ENCODE results near the gene C9orf78. TPM values are rescaled to one million over a fixed set of nuclear protein-coding genes. Genes with fewer than 3 reads are reported as not detected.

C9orf78 gene
- total RNA-seq, 6 donors from 2014 or later = 17.8 to 66.6 (median 36.5) TPM

GRCh38 chr9:129815278-129815677, 19.8 kb downstream of the C9orf78 start:
- no peak overlapping the region for H3K27ac ChIP-seq
- peaks cover 8 to 96% (median 62%) of the 10 kb centered on the region in 4 donors for H3K36me3 ChIP-seq
- no peaks in the 10 kb centered on the region for H3K9me3 ChIP-seq
- no peak for TF ChIP-seq EP300 (IDR thresholded peaks at IDR 0.05)
- TF ChIP-seq POLR2A (IDR thresholded peaks at IDR 0.05) = no peak
- TF ChIP-seq POLR2AphosphoS5 (IDR thresholded peaks at IDR 0.05) = no peak
- TF ChIP-seq, protein P1, sequence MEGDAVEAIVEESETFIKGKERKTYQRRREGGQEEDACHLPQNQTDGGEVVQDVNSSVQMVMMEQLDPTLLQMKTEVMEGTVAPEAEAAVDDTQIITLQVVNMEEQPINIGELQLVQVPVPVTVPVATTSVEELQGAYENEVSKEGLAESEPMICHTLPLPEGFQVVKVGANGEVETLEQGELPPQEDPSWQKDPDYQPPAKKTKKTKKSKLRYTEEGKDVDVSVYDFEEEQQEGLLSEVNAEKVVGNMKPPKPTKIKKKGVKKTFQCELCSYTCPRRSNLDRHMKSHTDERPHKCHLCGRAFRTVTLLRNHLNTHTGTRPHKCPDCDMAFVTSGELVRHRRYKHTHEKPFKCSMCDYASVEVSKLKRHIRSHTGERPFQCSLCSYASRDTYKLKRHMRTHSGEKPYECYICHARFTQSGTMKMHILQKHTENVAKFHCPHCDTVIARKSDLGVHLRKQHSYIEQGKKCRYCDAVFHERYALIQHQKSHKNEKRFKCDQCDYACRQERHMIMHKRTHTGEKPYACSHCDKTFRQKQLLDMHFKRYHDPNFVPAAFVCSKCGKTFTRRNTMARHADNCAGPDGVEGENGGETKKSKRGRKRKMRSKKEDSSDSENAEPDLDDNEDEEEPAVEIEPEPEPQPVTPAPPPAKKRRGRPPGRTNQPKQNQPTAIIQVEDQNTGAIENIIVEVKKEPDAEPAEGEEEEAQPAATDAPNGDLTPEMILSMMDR (IDR thresholded peaks at IDR 0.05) = no peak
- ATAC-seq (ENCODE audit: low FRiP score in 2 of 2) (no peak), DNase-seq (peak in 1 of 2 donors; percentile 42)
- no peaks in the 10 kb centered on the region for H3K27me3 ChIP-seq
- no peak overlapping the region for H3K4me3 ChIP-seq
- no peaks in the 10 kb centered on the region for H3K4me1 ChIP-seq
- WGBS, 2 donors = 92% methylated on average over 11 of the region's 11 CpGs

DNA sequence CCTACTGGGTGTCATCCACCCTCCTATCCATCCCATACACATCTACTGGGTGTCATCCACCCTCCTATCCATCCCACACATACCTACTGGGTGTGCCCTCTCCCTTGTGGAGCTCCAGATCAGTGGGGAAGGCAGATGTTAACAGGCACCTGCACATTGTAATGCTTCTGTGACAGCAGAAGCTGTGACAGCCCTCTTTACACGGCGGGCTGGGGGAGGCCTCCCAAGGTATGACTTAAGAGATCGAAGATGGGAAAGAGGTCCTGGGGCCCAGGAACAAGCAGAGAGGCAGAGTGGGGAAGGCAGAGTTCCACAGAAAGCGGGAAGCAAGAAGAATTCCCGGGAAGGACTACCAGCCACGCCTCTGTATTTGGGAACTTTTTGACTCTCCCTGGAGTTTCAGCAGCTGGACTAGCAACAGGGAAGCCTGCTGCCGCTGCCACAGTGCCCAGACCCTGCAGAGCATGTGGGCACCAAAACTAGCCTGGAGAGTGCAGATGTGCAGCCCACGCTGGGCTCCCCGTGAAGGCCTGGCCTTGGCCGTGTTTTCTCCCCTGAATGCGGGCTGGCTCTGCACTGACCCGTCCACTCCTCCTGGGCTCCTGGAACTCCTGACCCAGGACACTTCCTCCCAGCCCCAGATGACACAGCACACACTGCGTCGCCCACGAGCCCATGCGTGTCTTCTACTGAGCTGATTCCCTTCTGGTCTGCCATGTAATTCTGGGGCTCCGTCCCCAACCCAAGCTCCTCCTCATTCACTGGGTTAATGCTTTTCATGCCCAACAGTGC, 20.4 kb downstream of the C9orf78 start:
- Histone ChIP-seq H3K4me3 (no peak overlapping the region), H3K27me3 (no peaks in the 10 kb centered on the region), H3K4me1 (no peaks in the 10 kb centered on the region), H3K36me3 (peaks cover 8 to 96% (median 65%) of the 10 kb centered on the region in 4 donors), H3K9me3 (no peaks in the 10 kb centered on the region), H3K27ac (no peak overlapping the region)
- TF ChIP-seq EP300 (IDR thresholded peaks at IDR 0.05) (no peak), POLR2AphosphoS5 (IDR thresholded peaks at IDR 0.05) (no peak), POLR2A (IDR thresholded peaks at IDR 0.05) (no peak)
- TF ChIP-seq, protein P1 (IDR thresholded peaks at IDR 0.05) = no peak
- WGBS, 2 donors = 86 to 93% methylated on average over 12 to 17 of the region's 17 CpGs
- DNase-seq = peak in 1 of 2 donors; percentile 54
- ATAC-seq (ENCODE audit: low FRiP score in 2 of 2) = no peak

- no peaks in the 10 kb centered on the region for H3K4me1 ChIP-seq
- H3K27ac ChIP-seq = no peak overlapping the region
- TF ChIP-seq EP300 (IDR thresholded peaks at IDR 0.05) (no peak), POLR2A (IDR thresholded peaks at IDR 0.05) (no peak), POLR2AphosphoS5 (IDR thresholded peaks at IDR 0.05) (no peak)
- TF ChIP-seq, protein P1 (IDR thresholded peaks at IDR 0.05) = no peak
- DNase-seq = no peak
- H3K4me3 ChIP-seq = no peak overlapping the region
- H3K27me3 ChIP-seq = no peaks in the 10 kb centered on the region
- no peak for ATAC-seq (ENCODE audit: low FRiP score in 2 of 2)
- no peaks in the 10 kb centered on the region for H3K9me3 ChIP-seq
- WGBS, 2 donors = 85 to 90% methylated on average over 9 of the region's 9 CpGs
- H3K36me3 ChIP-seq = peaks cover 8 to 96% (median 69%) of the 10 kb centered on the region in 4 donors
These were observed 21.4 kb downstream of the C9orf78 start for GRCh38 chr9:129813661-129814060.

- Histone ChIP-seq H3K27me3 (no peaks in the 10 kb centered on the region), H3K27ac (no peak overlapping the region), H3K4me3 (no peak overlapping the region), H3K36me3 (peaks cover 2 to 90% (median 63%) of the 10 kb centered on the region in 4 donors), H3K4me1 (no peaks in the 10 kb centered on the region), H3K9me3 (no peaks in the 10 kb centered on the region)
- 92 to 100% methylated on average over 2 to 9 of the region's 9 CpGs for WGBS, 2 donors
- DNase-seq (no peak), ATAC-seq (ENCODE audit: low FRiP score in 2 of 2) (no peak)
- TF ChIP-seq, protein P1 (IDR thresholded peaks at IDR 0.05) = no peak
- TF ChIP-seq POLR2AphosphoS5 (IDR thresholded peaks at IDR 0.05) (no peak), EP300 (IDR thresholded peaks at IDR 0.05) (no peak), POLR2A (IDR thresholded peaks at IDR 0.05) (no peak)
These were observed 22.7 kb downstream of the C9orf78 start for GRCh38 chr9:129812385-129812784.

All from upper lobe of left lung (tissue), 6 donors.